ENCODE measurements around the gene DCLK1.

- TF ChIP-seq POLR2A (IDR thresholded peaks at IDR 0.05) (no peak), CTCF (IDR thresholded peaks at IDR 0.05) (no peak)
Measured at GRCh38 chr13:35838356-35838755, 292.8 kb downstream of the DCLK1 start.

All from uterus (tissue), 2 donors.